Measurements from ENCODE around the gene SAP25.
A peak's percentile ranks its signal among the peaks of the same experiment; 100 is the strongest.
"Not testable (repeated sequence)": the region's sequence is repeated elsewhere in the genome, so short reads cannot be mapped to it uniquely, and the experiment has no call there.

The SAP25 gene

DNA sequence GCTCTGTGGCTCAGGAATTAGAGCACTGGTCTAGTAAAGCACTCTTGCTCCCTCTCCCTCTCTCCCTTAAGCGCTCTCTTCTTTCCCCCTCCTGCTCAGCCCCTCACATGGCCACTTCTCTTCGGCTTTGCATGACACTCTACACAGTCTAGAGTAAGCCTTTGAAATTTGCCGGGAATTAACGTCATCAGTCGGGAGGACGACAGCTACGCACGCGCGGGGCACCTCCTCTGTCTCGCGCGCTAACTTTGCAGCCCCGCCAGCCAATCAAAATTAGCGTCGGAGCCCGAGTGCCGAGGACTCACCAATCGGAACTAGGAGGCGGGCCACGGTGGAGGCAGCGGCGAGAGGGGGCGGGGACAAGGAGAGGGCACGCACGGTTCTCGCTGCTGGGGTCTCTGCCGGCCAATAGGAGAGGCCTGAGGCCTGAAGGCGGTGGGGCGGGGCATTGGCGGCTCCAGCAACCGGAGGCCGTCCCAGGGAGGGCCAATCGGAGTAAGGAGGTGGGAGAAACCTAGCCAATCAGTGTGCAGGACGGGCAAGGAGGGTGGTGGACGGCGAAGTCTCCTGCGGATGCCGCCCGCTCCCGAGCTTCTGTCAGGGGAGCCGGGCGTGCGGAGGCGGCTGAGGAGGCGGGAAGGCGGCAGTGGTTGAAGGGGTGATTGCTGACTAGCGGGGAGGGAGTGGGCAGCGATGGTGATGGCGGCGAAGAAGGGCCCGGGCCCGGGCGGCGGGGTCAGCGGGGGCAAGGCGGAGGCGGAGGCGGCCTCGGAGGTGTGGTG is 34.9 kb downstream of the SAP25 start, which contains the start of gene AGFG2:
Gene AGFG2, plus strand, starts transcription at position 550 of the 782 bp plus-strand sequence. Its CDS starts 144 bp downstream, at position 694.
- peak; percentile 97 for DNase-seq (ENCODE audit: low read depth)
- peak within 1 kb of the TSS; percentile 81 for H3K4me3 ChIP-seq (ENCODE audit: low read depth, low read length)
- TF ChIP-seq, protein P1, sequence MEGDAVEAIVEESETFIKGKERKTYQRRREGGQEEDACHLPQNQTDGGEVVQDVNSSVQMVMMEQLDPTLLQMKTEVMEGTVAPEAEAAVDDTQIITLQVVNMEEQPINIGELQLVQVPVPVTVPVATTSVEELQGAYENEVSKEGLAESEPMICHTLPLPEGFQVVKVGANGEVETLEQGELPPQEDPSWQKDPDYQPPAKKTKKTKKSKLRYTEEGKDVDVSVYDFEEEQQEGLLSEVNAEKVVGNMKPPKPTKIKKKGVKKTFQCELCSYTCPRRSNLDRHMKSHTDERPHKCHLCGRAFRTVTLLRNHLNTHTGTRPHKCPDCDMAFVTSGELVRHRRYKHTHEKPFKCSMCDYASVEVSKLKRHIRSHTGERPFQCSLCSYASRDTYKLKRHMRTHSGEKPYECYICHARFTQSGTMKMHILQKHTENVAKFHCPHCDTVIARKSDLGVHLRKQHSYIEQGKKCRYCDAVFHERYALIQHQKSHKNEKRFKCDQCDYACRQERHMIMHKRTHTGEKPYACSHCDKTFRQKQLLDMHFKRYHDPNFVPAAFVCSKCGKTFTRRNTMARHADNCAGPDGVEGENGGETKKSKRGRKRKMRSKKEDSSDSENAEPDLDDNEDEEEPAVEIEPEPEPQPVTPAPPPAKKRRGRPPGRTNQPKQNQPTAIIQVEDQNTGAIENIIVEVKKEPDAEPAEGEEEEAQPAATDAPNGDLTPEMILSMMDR (IDR thresholded peaks at IDR 0.05; ENCODE audit: low read depth, low read length, missing control alignments), result no peak

DNA sequence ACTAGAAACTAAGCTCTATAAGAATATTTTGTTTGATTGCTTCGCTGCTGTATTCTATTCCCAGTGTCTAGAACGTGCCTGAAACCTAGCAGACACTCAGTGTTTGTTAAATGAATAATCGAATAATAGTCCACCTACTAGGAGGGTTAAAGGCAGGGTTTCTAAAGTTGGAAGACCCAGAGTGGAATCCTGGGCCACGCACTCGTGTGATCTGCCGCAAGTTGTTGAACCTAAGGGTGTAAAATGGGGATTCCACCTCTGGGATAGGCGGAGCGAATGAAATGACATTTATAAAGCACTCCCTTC is 35.4 kb downstream of the SAP25 start:
- DNase-seq (ENCODE audit: low read depth), result no peak
- TF ChIP-seq, protein P1 (IDR thresholded peaks at IDR 0.05; ENCODE audit: low read depth, low read length, missing control alignments), result no peak
- peak overlapping the region; percentile 54 for H3K4me3 ChIP-seq (ENCODE audit: low read depth, low read length)

DNA sequence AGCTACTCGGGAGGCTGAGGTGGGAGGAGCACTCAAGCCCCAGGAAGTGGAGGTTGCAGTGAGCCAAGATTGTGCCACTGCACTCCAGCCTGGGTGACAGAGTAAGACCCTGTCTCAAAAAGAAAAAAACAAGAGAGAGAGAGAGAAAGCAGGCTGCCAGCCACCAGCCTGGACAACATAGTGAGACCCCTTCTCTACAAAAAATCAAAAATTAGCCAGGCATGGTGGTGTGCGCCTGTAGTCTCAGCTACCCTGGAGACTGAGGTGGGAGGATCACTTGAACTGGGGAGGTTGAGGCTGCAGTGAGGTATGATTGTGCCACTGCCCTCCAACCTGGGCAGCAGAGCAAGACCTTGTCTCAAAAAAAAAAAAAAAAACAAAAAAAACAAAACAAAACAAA is 37.0 kb downstream of the SAP25 start:
- not testable (repeated sequence) for DNase-seq (ENCODE audit: low read depth); H3K4me3 ChIP-seq (ENCODE audit: low read depth, low read length)

DNA sequence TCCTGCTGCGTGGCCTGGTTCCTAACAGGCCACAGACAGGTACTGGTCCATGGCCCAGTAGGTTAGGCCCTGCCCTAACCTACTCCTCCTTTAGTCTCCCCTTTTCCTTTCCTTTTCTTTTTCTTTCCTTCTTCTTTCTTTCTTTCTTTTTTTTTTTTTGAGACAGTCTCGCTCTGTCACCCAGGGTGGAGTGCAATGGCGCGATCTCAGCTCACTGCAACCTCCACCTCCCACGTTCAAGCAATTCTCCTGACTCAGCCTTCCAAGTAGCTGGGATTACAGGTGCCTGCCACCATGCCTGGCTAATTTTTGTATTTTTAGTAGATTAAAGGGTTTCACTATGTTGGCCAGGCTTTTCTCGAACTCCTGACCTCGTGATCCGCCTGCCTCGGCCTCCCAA is 37.7 kb downstream of the SAP25 start:
- not testable (repeated sequence) for DNase-seq (ENCODE audit: low read depth); H3K4me3 ChIP-seq (ENCODE audit: low read depth, low read length)

DNA sequence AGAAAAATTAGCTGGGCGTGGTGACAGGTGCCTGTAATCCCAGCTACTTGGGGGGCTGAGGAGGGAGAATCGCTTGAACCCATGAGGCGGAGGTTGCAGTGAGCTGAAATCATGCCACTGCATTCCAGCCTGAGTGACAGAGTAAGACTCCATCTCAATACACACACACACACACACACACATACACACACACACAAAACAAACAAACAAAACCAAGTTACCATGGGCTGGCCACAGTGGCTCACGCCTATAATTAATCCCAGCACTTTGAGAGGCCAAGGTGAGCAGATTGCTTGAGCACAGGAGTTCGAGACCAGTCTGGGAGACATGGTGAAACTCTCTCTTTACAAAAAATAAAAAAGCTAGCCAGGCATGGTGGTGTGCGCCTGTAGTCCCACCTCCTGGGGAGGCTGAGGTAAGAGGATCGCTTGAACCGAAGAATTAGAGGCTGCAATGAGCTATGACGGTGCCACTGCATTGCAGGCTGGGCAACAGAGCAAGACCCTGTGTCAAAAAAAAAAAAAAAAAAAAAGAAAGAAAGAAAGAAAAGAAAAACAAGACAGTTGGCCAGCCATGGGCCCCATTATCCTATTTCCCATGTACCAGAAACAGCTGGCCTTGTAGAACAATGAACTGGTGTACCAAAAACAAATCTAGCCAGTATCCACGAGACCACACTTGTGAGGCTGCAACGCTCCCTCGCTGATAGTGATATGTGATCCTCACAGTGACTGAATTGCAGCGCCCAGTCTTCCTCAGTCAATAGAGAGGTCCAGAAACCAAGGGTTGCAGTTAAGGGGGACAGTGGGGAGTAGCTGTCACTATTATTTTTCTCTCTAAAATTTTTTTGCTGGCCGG is 41.3 kb downstream of the SAP25 start:
- H3K4me3 ChIP-seq (ENCODE audit: low read depth, low read length), result no peak overlapping the region
- DNase-seq (ENCODE audit: low read depth), result no peak
- TF ChIP-seq, protein P1 (IDR thresholded peaks at IDR 0.05; ENCODE audit: low read depth, low read length, missing control alignments), result no peak

DNA sequence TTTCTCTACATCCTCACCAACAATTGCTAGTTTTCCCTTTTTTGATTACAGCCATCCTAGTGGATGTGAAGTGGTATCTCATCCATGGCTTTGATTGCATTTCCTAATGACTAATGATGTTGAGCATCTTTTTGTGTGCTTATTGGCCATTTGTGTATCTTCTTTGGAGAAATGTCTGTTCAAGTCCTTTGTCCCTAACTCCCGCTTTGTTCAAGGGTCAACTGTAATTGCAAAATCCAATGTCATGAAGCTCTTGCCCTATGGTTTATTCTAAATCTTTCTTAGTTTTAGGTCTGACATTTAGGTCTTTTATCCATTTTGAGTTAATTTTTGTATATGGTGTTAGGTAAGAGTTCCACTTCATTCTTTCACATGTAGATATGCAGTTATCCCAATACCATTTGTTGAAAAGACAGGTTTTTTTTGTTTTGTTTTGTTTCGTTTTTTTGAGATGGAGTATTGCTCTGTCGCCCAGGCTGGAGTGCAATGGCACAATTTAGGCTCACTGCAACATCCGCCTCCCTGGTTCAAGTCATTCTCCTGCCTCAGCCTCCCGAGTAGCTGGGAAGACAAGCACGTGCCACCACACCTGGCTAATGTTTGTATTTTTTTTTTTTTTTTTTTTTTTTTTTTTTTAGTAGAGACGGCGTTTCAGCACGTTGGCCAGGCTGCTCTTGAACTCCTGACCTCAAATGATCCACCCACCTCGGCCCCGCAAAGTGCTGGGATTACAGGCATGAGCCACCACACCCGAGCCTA is 45.4 kb downstream of the SAP25 start:
- DNase-seq (ENCODE audit: low read depth); H3K4me3 ChIP-seq (ENCODE audit: low read depth, low read length): not testable (repeated sequence)

DNA sequence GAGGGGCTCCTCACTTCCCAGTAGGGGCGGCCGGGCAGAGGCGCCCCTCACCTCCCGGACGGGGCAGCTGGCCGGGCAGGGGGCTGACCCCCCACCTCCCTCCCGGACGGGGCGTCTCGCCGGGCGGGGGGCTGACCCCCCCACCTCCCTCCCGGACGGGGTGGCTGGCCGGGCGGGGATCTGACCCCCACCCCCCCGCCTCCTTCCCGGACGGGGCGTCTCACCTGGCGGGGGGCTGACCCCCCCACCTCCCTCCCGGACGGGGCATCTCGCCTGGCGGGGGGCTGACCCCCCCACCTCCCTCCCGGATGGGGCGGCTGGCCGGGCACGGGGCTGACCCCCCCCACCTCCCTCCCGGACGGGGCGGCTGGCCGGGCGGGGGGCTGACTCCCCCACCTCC is 50.5 kb downstream of the SAP25 start:
- H3K4me3 ChIP-seq (ENCODE audit: low read depth, low read length); DNase-seq (ENCODE audit: low read depth): not testable (repeated sequence)

All from GM12864 (cell line).